Activated T-cell treated with anti-CD3 and anti-CD28 coated beads, Interleukin-2, amount 50 U/mL, for 1 hour (primary cell): ENCODE measurements around the gene KIAA0825.
"Not testable (repeated sequence)": the region's sequence is repeated elsewhere in the genome, so short reads cannot be mapped to it uniquely, and the experiment has no call there.

ENCODE experiments used
- DNase-seq: peaks from one replicate; pipeline ENCODE4 v3.0.0-alpha.2; 2020

The KIAA0825 gene

GRCh38 chr5:94217745-94218144 lies 400.7 kb downstream of the KIAA0825 start:
- no peak for DNase-seq

DNA sequence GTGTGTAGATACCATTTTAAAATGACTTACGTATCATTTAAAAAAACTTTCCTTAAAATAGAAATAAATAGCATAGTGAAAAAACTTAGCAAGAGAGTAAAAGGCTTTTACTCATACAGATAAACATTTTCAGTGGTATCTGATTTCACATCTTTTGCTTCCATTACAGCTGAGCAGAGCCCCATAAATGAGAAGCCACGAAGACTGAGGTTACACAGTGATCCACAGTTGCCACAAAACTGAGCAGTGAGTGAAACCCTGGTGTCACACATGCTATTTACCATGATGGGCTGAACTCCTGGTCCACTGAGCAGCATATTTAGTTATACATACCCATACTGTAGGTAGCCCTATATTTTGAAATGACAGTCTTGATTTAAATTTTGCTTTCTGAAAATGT lies 401.2 kb downstream of the KIAA0825 start:
- DNase-seq = no peak

DNA sequence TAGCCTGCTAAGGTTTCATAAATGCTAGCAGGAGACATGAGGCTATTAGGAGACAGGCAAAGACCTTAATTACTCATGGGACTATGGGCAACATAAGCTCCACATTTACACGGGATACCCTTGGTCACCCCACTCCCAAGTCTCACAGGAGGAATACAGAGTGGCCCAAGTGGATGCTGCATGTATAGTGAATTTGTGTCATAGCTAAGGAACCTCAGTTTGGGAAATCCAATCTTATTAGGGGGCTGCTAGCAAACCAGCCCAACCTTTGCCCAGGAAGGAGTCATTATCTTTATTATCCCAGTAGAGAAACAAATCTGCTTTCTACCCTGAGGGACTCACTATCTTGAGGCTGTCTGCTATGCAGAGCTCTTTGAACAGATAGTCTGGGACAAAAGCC lies 405.9 kb downstream of the KIAA0825 start:
- DNase-seq = no peak

- DNase-seq = no peak
These were observed 408.5 kb downstream of the KIAA0825 start for GRCh38 chr5:94209774-94210355.

GRCh38 chr5:94209272-94209671 lies 409.1 kb downstream of the KIAA0825 start:
- no peak for DNase-seq

DNA sequence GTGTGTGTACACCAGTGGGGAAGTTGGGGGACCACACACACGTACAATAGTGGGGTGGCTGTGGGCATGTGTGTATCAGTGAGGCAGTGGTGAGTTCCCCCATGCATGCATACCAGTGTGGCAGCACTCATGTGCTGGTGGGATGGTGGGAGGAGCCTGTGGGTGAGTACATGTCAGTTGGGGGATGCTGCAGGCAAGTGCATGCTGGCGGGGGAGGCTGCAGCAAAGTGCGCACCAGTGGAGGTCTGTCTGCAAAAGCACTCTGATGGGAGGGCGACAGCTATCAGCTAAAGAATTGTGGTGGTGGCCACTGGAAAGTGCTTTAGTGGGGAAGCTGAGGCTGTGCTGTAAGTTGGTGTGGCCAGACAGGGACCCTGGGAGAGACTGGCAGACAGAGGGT lies 418.8 kb downstream of the KIAA0825 start:
- DNase-seq = no peak

DNA sequence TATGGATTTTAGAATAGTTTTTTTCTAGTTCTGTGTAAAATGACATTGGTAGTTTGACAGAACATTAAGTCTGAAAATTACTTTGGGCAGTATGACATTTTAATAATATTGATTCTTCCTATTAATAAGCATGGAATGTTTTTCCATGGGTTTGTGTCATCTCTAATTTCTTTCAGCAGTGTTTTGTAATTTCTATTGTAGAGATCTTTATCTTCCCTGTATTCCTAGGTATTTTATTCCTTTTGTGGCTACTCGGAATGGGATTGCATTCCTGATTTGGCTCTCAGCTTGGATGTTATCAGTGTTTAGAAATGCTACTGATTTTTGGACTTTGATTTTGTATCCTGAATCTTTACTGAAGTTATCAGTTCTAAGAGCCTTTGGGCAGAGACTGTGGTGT lies 420.4 kb downstream of the KIAA0825 start:
- DNase-seq = no peak

DNA sequence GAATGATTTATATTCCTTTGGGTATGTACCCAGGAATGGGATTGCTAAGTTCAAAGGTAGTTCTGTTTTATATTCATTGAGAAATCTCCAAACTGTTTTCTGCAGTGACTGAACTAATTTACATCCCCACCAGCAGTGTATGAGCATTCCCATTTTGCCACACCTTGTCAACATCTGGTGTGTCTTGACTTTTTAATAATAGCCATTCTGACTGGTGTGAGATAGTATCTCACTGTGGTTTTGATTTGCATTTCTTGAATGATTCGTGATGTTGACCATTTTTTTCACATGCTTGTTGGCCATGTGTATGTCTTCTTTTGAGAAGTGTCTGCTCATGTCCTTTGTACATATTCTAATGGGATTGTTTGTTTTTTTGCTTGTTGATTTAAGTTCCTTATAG lies 421.5 kb downstream of the KIAA0825 start:
- DNase-seq = no peak

GRCh38 chr5:94192658-94193391 lies 425.6 kb downstream of the KIAA0825 start:
- DNase-seq = no peak

DNA sequence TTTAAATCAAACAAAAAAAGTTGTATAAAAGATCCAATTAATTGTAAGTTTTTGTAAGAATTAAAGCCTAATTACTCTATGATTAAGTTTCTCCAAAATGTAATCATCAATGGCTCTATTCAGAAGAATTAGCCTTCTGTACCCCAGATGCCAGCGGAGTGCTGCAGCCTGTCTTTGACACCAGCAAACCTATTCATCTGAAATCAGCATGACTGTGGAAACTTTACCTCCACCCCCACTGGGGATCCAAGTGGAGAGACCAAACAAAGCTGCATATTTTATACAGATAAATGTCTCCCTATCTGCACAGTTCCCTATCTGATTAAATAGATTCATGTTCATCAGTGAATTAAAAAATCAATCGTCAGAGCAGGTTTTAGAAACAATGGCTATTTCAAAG lies 426.8 kb downstream of the KIAA0825 start:
- no peak for DNase-seq

DNA sequence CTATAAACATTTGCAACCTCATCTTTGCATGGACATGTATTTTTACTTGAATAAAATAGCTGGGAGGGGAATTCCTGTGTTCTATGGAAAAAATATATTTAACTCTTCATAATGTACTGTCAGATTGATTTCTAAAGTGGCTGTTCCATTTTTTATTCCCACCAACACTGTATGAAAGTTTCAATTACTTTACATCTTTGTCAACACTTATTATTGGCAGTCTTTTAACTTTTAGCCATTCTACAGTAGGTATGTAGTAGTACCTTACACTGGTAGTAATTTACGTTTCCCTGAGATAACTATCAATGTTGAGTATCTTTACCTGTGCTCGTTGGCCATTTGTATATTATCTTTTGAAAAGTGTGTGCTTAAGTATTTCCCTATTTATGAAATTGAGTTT lies 429.7 kb downstream of the KIAA0825 start:
- DNase-seq = no peak

GRCh38 chr5:94184870-94185269 lies 433.5 kb downstream of the KIAA0825 start:
- no peak for DNase-seq

- DNase-seq = no peak
These were observed 436.5 kb downstream of the KIAA0825 start for GRCh38 chr5:94181895-94182294.

DNA sequence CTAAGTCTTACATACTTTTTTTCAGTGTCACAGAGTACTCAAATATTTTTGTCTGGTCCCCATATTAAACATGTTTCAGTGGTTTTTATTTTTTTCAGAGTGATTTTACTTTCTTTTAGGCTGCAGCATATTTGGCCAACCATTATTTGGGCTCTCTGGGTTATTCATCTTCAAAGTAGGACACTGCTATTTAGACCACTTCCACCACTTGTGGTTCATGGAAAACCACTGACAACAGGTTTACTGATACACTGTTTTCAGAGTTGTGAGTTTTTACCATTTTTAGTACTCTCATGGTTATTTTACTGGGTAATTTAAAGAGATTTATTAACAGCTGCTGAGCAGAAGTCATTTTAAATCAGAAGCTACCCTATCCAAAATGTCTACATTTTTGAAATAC lies 437.6 kb downstream of the KIAA0825 start:
- DNase-seq = no peak

DNA sequence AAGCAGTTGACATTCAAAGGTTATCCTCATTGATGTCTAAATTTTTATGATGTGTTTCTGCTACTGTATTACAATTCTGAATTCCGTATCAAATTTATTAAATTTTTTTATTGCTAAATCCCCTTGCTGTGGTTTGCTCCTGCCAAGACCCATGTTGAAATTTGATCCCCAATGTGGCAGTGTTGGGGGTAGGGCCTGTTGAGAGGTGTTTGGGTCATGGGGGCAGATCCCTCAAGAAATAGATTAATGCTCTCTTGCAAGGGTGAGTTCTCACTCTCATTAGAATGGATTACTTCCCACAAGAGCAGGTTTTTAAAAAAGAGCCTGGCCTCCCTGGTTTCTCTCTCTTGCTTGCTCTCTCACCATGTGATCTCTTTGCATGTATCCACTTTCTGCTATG lies 442.5 kb downstream of the KIAA0825 start:
- no peak for DNase-seq

DNA sequence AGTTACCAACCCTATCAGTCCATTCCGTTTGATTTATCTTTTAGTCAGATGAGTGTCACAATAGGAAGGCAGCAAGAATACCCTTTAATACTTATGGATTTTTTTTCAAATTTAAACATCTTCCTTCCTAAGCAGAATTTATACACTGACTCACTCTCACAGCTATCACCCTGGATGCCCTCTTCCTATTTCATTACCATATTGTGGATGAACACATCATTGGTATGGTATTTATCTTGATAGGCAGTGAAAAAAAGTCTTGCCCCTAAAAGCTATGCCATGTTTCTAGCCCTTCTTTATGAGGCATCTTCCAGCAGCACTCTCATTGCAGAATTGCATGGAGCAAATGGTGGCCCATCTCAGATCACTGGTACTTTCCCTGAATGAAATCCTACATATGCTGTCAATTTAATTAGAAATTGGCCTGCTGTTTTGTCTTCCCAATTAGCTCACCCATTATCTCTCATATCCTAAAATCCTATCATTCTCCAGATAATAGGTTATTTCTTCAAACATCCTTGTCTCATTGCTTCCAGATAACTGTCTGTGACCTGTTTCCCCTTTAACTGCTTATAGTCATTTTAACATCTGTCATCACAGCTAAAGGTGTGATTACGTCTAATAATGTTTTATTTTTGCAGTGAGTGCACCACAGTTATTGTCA lies 443.5 kb downstream of the KIAA0825 start:
- DNase-seq = no peak

GRCh38 chr5:94173100-94173499 lies 445.3 kb downstream of the KIAA0825 start:
- no peak for DNase-seq

GRCh38 chr5:94171070-94171469 lies 447.3 kb downstream of the KIAA0825 start:
- DNase-seq = not testable (repeated sequence)

GRCh38 chr5:94170158-94170557 lies 448.2 kb downstream of the KIAA0825 start:
- DNase-seq = not testable (repeated sequence)

GRCh38 chr5:94168151-94168550 lies 450.3 kb downstream of the KIAA0825 start:
- no peak for DNase-seq

GRCh38 chr5:94161801-94162200 lies 456.6 kb downstream of the KIAA0825 start:
- DNase-seq = no peak

GRCh38 chr5:94159144-94159543 lies 459.3 kb downstream of the KIAA0825 start:
- no peak for DNase-seq

DNA sequence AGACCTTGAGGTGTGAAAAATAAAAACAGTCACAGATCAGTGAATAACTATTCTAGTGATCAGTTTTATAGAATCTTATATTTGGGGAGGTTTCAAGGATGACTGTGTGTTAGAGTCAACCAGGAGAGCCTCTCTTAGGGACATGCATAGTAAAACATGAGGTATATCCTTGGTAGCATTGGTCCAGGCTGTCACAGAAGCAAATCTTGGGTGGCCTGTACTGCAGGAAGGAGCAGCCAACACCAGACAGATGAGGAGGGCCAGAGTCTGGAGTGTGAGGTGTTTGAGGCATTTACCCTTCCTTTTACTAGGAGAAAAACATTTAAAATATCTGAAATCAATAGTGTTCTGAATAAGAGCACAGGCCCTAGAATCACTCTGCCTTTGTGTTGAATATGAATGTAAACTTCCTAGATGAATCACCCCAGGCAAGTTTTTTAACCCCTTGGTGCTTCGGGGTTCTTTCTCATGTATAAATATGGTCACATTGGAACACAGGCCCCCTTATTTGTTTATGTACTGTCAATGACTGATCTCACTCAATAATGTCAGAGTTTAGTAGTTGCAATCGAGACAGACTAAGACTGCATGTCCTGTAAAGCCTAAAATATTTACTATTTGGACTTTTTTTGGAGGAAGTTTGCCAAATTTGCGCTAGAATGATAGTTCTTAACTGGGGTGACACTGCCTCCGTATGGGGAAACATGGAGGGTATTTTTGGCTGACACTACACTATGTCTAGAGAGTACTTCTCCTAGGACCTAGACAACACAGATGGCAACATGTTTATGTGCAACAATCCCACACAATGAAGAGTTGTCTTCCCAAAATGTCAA lies 460.5 kb downstream of the KIAA0825 start:
- no peak for DNase-seq
